Mesothelial cell of epicardium (in vitro differentiated cells): Measurements from ENCODE around the gene KCNH8. TPM values are rescaled to one million over a fixed set of nuclear protein-coding genes. Genes with fewer than 3 reads are reported as not detected.

Experiments
- DNase-seq, 2 experiments: peaks; one replicate each; pipeline ENCODE4 v3.0.0; 2021; ENCODE audit warnings: low spot score in 2 of 2; ENCODE audit not compliant: unreplicated experiment in 2 of 2
- H3K27ac Mint-ChIP-seq: 2 replicates; pipeline ENCODE4 v1.8.0; 2021; ENCODE audit warnings: mixed read lengths
- H3K27me3 Mint-ChIP-seq: 2 replicates; pipeline ENCODE4 v1.8.0; 2021; ENCODE audit warnings: low read depth, mixed read lengths
- H3K36me3 Mint-ChIP-seq: 2 replicates; pipeline ENCODE4 v1.8.0; 2021; ENCODE audit warnings: mixed read lengths
- H3K4me1 Mint-ChIP-seq: 2 replicates; pipeline ENCODE4 v1.8.0; 2021; ENCODE audit warnings: mixed read lengths
- H3K4me3 Mint-ChIP-seq: 2 replicates; pipeline ENCODE4 v1.8.0; 2021; ENCODE audit warnings: mild to moderate bottlenecking, moderate library complexity, mixed read lengths
- H3K9me3 Mint-ChIP-seq: 2 replicates; pipeline ENCODE4 v1.8.0; 2021; ENCODE audit warnings: mixed read lengths
- CTCF ChIP-seq: fragments of 200-600 bp; sonication (generic); IDR thresholded peaks from one replicate; pipeline ENCODE4 v1.5.0; 2021; ENCODE audit warnings: antibody characterized with exemption; ENCODE audit not compliant: unreplicated experiment
- total RNA-seq: library from RNA; stranded (reverse); gene quantifications from 3 replicates; pipeline ENCODE4 v1.2.1, GENCODE V29; 2021

Gene KCNH8
- total RNA-seq, 1 donor from 2014 or later: 1.6 TPM

GRCh38 chr3:19420159-19420558, 271.8 kb downstream of the KCNH8 start:
- Mint-ChIP-seq H3K4me3 (no peak overlapping the region), H3K27me3 (peaks cover 7% of the 10 kb centered on the region), H3K9me3 (no peaks in the 10 kb centered on the region), H3K4me1 (peaks cover 5% of the 10 kb centered on the region), H3K36me3 (no peaks in the 10 kb centered on the region), H3K27ac (no peak overlapping the region)
- no peak for TF ChIP-seq CTCF
- DNase-seq: no peak

GRCh38 chr3:19425825-19426224, 277.5 kb downstream of the KCNH8 start:
- Mint-ChIP-seq H3K9me3 (peaks cover 5% of the 10 kb centered on the region), H3K36me3 (no peaks in the 10 kb centered on the region), H3K27me3 (peaks cover 6% of the 10 kb centered on the region), H3K27ac (no peak overlapping the region), H3K4me3 (no peak overlapping the region), H3K4me1 (no peaks in the 10 kb centered on the region)
- no peak for TF ChIP-seq CTCF
- DNase-seq: no peak

GRCh38 chr3:19427422-19428149, 279.3 kb downstream of the KCNH8 start:
- no peak for DNase-seq
- no peak for TF ChIP-seq CTCF
- Mint-ChIP-seq H3K36me3 (no peaks in the 10 kb centered on the region), H3K4me3 (no peak overlapping the region), H3K9me3 (peaks cover 12% of the 10 kb centered on the region), H3K27ac (no peak overlapping the region), H3K27me3 (peaks cover 6% of the 10 kb centered on the region), H3K4me1 (no peaks in the 10 kb centered on the region)

- no peak for TF ChIP-seq CTCF
- no peak overlapping the region for H3K4me3 Mint-ChIP-seq
- peaks cover 6% of the 10 kb centered on the region for H3K27me3 Mint-ChIP-seq
- H3K4me1 Mint-ChIP-seq: no peaks in the 10 kb centered on the region
- H3K36me3 Mint-ChIP-seq: no peaks in the 10 kb centered on the region
- no peak overlapping the region for H3K27ac Mint-ChIP-seq
- no peak for DNase-seq
- H3K9me3 Mint-ChIP-seq: peaks cover 12% of the 10 kb centered on the region
Measured at GRCh38 chr3:19428729-19429128, 280.4 kb downstream of the KCNH8 start.

- no peaks in the 10 kb centered on the region for H3K36me3 Mint-ChIP-seq
- TF ChIP-seq CTCF: no peak
- H3K4me3 Mint-ChIP-seq: no peak overlapping the region
- no peak overlapping the region for H3K27ac Mint-ChIP-seq
- peaks cover 12% of the 10 kb centered on the region for H3K9me3 Mint-ChIP-seq
- no peaks in the 10 kb centered on the region for H3K27me3 Mint-ChIP-seq
- no peaks in the 10 kb centered on the region for H3K4me1 Mint-ChIP-seq
- no peak for DNase-seq
Measured at GRCh38 chr3:19432669-19433068, 284.4 kb downstream of the KCNH8 start.
